T1000 (cell line): Measurements from ENCODE around the gene GJB2.
"Not testable (repeated sequence)": the region's sequence is repeated elsewhere in the genome, so short reads cannot be mapped to it uniquely, and the experiment has no call there.

Source experiments
- DNase-seq: peaks from one replicate; lab custom pipeline; 2025; ENCODE audit warnings: mixed read lengths; lab: John Stamatoyannopoulos, UW

GJB2 gene

DNA sequence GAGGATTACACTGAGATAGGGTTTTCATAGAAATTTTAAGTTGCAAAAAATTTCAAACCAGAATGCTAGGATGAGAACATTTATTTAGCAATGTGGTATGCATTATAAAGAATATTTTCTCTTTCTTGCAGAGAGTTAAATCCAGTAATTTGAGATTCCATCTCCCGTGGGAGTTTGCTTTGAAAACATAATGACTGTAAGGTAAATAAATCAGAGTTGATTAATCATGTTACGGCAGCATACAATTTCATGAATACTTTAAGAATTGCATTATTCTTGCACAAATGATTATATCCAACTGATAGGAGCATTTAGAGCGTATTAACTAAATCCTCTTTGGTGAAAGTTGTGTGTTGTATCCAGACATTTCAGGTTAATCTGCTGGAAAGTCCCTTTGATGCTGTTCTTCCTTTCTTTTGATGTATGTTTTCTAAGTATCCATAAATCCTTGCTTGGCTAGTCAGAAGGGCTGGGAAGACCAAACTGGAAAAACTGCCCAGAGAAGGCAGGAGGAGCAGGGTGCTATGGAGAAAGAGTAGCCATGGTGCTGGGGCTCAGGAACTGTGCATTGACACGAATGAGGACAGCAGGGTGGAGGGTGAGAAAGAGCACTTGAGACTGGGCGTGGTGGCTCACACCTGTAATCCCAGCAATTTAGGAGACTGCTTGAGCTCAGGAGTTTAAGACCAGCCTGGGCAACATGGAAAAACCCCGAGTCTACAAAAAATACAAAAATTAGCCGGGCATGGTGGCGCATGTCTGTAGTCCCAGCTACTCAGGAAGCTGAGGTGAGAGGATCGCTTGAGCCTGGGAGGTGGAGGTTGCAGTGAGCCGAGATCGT is 27.1 kb downstream of the GJB2 start:
- DNase-seq = no peak

- no peak for DNase-seq
Measured at GRCh38 chr13:20161951-20162300, 30.8 kb downstream of the GJB2 start.

DNA sequence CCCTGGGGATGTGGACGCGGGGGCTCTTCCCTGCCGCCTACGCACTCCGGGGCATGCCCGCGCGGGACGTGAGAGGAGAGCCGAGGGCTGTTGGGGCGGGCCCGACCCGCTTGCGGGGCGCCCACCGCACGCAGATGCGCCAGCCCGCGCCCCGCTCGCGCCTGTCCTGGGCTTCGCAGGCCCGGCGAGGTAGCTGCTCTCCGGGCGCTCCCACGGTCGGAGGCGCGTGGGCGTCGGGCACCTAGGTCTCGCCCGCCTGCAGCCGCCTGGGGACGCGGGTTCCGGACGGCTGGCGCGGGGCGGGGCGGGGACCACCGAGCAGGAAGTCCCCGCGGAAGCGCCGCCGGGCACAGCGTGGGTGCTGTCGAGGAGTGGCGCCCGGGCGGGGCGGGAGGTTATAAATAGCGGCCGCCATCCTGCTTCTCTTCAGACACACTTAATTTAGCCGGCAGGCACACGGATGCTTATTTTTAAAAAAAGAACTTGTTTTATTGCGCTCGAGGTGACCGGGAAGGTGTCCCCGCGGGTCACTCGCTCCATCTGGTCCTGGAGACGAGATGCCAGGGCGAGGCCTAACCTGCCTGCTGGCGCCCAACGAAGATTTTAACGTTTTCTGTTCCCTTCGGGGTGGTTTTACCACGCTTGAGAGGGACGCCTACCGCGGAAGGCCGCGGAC is 31.3 kb downstream of the GJB2 start:
- no peak for DNase-seq

GRCh38 chr13:20160306-20161274 is 32.1 kb downstream of the GJB2 start, which contains the start of gene GJA3:
TSS of gene GJA3 (minus strand) at chr13:20161052. CDS start at chr13:20143288, 17,764 bp downstream.
- no peak for DNase-seq

DNA sequence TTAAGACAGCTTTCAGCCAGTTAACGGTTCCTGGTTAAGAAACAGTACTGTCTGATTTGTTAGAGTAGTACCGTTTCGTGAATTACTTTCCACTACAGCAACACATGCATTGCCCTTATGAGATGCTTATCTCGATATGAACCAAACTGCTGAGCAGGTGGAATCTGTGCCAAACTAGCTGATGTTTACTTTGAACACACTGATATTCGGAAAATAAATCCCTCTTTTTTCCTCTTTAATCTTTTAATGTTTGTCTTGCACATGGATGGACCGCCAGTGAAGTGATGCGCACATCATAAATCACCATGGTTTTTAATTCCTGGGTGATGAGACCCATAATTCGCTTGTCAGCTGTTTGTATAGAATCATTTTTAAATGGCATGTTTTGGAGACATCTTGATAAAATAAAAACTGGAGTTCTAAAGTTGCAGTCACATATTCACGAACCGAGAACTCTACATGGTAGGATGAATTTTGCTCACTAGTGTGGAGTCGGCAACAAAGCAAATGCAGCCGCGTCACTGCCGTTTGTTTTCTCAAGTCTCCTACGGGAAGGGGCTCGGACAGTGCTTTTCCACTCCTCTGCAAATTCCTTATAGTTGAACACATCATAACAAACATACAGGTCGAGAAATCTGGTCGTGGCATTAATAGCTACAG is 33.0 kb downstream of the GJB2 start:
- DNase-seq = no peak

- DNase-seq = no peak
Measured at GRCh38 chr13:20157151-20157796, 35.5 kb downstream of the GJB2 start.

DNA sequence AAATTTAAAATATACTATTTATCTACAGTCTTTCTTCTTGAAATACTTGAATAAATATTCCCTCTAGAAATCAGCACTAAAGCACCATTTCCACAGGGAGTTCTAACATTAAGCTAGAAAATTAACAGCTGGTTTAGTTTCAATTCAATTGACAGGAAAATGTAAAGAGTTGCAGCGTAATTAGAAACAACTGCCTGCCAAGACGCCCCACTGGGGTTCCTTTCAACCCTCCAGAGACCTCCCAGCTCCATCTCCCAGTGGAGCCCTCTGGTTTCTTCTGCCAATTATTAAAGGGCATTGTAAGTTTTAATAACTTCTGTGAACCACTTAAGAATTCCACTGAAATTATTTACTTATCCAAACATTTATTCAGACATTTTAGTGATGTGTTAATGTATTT is 36.0 kb downstream of the GJB2 start:
- no peak for DNase-seq

DNA sequence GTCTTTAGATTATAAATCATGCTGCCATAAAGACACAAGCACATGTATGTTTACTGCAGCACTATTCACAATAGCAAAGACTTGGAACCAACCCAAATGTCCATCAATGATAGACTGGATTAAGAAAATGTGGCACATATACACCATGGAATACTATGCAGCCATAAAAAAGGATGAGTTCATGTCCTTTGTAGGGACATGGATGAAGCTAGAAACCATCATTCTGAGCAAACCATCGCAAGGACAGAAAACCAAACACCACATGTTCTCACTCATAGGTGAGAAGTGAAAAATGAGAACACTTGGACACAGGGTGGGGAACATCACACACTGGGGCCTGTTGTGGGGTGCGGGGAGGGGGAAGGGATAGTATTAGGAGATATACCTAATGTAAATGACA is 39.4 kb downstream of the GJB2 start:
- DNase-seq = not testable (repeated sequence)

DNA sequence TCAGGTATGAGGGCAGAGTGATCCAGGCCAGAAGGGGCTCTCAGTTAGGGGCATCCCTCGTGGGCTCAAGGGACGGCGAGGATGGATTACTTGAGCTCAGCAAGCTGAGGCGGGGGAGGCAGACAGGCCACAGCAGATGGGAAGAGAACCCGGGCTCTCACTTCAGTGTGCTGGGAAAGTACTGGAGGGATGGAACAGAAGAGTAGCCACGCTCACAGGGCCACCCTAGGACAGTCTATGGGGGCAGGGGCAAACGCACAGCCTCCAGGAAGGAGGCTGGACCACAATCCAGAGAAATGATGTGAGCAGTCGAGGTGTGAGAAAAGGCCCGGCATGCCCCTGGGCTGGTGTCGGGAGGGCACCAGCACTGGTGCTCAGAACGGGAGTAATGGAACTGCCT is 41.1 kb downstream of the GJB2 start:
- DNase-seq = no peak

DNA sequence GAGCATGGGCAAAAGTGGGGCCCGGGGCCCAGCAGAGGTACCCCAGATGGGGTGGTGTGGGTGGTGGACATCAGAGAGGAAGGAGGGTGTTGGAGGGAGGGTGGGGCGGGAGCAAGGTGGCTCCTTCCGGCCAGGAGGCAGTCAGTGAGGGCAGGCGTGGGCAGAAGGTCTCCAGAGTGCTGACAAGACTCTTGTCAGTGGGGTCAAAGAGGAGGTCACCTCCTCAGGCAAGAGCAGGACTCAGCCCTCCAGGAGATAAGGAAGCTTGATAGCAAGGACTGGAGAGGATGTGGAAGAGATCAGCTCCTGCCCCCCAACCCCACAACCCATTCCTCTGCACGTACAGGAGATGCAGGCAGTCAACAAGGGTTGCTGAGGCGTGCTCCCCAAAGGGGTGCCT is 41.7 kb downstream of the GJB2 start:
- DNase-seq = no peak

DNA sequence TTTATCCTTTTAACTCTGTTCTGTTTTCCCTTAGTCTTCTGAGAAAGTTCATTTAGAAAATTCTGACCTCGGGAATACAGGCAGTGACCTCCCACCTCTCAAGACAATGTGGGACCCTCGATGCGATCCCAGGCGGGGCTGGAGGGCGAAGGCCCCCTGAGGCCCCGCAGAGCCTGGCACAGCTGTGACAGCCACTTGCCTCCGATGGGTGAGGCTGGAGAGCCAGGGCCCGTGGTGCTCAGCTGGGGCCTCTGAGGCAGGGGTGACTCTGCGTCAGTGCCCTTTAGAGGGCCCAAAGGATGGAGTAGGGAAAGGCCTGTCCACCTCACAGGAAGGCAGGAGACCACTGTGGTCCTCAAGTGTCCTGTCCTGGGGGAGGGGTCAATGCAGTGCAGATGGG is 42.2 kb downstream of the GJB2 start:
- no peak for DNase-seq

GRCh38 chr13:20149762-20150161 is 43.0 kb downstream of the GJB2 start:
- DNase-seq = no peak

DNA sequence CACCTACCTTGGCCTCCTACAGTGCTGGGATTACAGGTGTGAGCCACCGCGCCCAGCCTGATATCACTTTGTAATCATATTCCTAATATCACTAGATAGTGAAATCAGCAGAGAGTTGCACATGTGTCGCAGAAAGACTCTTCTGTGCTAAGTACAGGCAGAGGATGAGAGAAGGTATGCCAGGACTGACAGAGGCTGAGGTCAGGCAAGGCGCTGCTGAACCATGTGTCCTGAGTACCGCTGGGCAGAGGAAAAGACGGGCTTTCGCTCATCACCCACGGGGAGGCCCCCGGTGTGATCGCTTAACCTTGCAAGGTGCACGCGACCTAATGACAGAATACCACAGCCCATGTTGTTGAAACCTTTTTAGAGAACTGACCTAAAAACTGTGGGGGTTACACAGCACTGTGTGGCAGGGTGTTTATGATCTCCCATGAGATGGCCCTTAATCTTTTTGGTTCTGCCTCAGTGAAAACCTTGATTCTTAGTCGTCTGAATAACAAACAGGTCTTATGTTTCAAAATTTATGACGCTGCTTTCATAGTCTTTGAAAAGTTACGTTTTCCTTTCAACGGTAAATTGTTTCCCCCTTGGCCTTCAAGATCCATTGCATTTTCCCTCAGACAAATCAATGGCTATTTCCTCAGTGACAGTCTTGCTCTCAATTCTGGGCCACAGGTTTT is 44.1 kb downstream of the GJB2 start:
- no peak for DNase-seq

DNA sequence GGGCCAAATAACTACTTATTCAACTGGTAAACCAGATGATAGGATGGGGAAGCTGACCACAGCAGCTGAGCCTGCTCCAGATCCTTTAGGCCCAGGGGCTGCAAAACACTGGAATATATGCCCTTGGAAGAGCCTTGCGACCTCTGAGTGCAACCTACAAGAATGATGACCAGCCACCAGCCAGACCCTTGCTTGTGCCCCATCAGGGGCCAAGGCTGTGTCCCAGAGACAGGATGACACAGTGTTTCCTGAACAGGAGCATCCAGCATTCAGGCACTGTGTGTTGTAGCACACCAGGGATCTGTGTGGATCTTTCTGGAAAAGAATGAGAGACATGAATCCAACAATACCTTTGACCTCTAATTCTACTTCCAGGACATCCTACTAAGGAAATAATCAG is 46.4 kb downstream of the GJB2 start:
- no peak for DNase-seq

- no peak for DNase-seq
Measured at GRCh38 chr13:20145521-20145920, 47.2 kb downstream of the GJB2 start.

- DNase-seq = no peak
Measured at GRCh38 chr13:20144141-20144850, 48.4 kb downstream of the GJB2 start.

GRCh38 chr13:20142927-20143480 is 49.7 kb downstream of the GJB2 start:
- DNase-seq = no peak

- no peak for DNase-seq
Measured at GRCh38 chr13:20142023-20142926, 50.5 kb downstream of the GJB2 start.
